ENCODE data around the gene PTPRE.

- no peak for TF ChIP-seq CTCF (conservative IDR thresholded peaks at IDR 0.05 in 1 of 2, IDR thresholded peaks at IDR 0.05 in 1 of 2; ENCODE audit: extremely low read depth in 1 of 2, insufficient read depth in 1 of 2, low read depth in 1 of 2, low read length in 2 of 2)
- TF ChIP-seq EZH2 (IDR thresholded peaks at IDR 0.05; ENCODE audit: borderline replicate concordance, low read length), result no peak
Measured at GRCh38 chr10:127878475-127879055, 28.3 kb upstream of the PTPRE start.
